Measurements from ENCODE around the gene RNF4. TPM values are rescaled to one million over a fixed set of nuclear protein-coding genes. Genes with fewer than 3 reads are reported as not detected.
"Not testable (repeated sequence)": the region's sequence is repeated elsewhere in the genome, so short reads cannot be mapped to it uniquely, and the experiment has no call there.

RNF4 gene
- polyA plus RNA-seq, 1 donor: 34.0 TPM

DNA sequence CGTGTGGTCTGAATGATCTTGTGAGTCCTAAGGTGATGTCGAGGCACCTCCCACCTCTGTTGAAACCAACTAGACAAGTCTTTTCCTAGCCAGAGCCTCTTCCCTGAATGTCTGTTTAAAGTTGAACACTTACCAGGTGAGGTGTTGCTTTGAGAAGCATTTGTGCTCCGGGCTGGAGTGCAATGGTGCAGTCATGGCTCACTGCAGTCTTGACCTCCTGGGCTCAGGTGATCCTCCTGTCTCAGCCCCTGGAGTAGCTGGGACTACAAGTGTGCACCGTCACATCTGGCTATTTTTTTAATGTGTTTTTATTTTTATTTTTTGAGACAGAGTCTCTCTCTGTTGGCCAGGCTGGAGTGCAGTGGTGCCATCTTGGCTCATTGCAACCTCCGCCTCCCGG, 18.1 kb downstream of the RNF4 start:
- no peak for DNase-seq (ENCODE audit: low read depth)

DNA sequence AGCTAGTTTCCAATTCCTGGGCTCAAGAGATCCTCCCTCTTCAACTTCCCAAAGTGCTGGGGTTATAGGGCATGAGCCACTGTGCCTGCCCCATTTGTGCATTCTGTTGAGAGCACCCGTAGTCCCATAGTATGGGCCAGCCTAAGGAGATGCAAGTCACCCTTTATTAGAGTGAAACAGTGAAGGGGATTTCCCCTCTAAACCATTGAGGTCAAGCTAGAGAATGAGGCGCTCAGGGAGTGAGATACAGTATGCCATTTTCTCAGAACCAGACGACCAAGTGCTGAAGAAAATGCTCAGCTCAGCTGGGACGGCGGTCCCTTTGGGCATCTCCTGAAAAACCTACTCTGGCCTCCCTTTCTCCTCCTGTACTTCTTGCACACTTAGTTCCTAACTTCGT, 18.7 kb downstream of the RNF4 start:
- DNase-seq (ENCODE audit: low read depth): no peak

DNA sequence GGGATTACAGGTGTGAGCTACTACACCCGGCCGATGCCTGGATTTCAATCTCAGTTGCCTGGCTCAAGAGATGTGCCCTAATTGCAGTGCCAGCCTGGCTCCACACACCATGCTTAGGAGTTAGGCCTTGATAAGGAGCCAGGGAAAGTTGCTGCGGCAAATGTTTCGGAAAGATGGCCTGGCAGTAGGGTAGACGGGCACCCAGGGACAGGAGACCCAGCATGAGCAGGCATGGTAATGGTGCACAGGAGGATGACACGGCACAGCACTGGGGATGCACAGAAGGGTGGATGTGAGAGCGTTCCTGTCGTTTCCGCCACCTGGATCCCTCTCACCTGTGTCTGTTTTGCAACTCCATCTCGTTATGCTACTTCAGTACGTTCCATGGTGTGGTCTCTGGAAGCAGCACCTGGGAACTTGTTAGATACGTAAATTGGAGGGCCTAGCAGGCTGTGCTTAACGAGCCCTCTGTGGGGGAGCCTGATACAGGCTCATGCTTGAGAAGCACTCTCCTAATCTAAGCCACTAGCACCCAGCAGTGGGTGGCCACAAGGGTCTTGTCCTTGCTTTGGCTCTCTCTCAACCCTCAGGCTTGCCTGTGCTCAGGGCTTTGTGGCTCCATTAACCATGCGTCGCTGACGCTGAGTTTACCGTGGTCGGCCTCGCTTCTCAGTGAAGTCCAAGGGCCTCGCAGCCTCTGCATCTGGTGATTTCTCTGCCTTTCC, 20.3 kb downstream of the RNF4 start:
- DNase-seq (ENCODE audit: low read depth): no peak

DNA sequence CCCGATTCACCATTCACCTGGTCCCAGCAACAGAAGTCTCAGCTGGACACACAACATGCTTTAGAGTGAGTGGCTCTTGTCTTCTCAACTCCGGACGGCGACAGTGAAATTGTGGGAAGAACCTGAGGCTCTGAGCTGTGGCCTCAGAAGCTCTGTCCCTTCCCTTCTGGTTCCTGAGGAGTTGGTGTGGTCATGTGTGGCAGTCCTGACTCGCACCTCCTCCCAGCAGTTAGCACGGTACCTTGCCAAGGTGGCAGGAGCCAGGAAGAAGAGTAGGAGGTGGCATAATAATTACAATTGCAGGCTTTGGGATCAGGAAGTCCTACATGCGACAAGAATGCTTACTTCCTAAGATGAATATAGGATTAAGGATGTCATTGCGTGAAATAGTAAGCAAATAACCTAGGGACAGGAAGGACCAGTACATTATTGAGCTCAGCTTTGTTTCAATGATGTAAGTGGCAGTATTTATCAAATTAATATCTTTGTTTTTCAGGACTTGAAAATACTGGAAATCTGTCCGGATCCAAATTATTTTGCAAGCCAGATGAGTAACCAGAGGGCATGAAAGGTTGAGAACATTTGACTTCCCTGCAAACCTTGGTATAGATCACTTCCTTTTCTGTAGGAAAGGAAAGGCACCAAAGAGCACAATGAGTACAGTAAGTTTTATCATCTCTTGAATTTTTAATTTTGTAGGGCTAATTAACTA, 21.1 kb downstream of the RNF4 start:
- no peak for DNase-seq (ENCODE audit: low read depth)

DNA sequence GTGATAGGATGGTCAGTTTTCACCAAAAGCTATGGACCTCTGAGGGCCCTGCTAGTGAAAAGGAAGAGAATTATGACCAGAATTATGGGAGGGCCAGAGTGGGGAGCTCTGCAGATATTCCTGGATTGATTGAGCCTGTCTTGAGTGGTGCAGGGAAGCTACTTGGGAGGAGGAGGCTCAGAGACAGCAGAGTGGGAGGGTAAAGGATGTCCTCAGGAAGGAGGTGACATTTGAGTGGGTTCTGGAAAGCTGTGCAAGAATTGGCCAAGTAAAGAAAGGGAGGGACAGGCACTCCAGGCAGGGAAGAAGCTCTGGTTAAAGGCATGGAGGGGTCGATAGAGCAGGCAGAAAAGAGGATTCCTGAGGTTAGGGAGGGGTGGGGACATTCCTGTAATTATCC, 24.1 kb downstream of the RNF4 start:
- no peak for DNase-seq (ENCODE audit: low read depth)

DNA sequence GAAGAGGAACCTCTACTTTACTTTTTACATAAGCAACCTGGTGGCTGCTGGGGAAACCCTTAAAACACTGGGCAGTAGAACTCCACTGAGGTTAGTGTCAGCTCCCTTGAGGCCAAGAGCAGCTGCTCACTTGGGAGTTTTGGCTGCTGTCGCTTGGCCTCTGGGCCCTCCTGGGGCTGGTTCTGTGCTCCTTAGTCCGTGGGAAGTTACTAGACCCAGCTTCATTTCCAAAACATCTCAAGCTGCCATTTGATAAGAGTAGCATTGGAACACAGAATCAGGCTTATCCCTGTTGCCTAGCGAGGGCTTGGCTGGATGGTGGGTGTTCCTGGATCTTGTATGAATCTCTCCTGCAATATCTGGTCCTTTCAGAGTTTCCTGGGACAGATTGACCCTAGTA, 26.1 kb downstream of the RNF4 start:
- DNase-seq (ENCODE audit: low read depth): no peak

DNA sequence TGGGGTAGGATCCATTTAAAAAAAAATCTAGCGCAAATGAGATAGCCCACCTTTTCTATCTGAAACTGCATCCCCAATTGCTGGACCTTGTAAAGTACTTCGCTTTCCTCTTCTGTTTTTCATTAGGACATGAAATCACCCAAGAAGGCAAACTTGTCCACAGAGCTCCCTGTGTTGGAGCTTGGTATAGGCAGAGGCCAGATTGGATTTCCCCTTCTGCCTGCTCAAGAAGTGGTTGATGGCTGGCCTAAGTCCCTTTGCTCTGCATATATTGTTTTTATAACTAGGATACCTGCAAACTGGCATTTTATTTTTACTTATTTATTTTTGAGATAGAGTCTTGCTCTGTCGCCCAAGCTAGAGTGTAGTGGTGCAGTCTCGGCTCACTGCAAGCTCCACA, 28.4 kb downstream of the RNF4 start:
- no peak for DNase-seq (ENCODE audit: low read depth)

GRCh38 chr4:2497931-2498330, 29.0 kb downstream of the RNF4 start:
- no peak for DNase-seq (ENCODE audit: low read depth)

- DNase-seq (ENCODE audit: low read depth): no peak
These were observed 31.6 kb downstream of the RNF4 start for GRCh38 chr4:2500547-2500946.

DNA sequence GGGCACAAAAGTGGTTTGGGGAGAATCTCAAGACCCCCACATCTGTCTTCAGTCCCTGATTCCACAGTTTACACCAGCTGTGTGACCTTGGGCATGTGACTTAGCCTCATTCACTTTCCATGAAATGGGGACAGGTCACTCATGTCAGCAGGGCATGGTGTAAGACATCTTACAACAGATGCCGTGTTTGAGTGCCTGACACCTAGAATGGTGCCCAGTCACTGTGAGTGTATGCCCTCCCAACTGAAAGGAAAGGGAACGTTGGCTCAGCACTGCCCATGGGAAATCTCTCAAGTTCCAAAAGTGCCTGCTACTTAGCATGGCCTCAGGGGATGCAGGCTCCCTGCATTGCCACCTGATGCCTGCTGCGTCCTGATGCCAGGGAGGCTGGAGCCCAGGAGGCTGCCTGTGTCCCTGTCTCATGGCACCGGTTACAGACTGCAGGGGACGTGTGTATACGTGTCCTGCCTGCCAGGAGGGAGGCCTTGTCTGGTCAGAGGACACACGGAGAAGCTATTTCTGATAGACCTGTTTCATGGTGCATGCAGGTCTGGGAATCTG, 32.2 kb downstream of the RNF4 start:
- DNase-seq (ENCODE audit: low read depth): no peak

- DNase-seq (ENCODE audit: low read depth): no peak
These were observed 34.9 kb downstream of the RNF4 start for GRCh38 chr4:2503809-2504208.

GRCh38 chr4:2507259-2507658, 38.4 kb downstream of the RNF4 start:
- DNase-seq (ENCODE audit: low read depth): no peak

- DNase-seq (ENCODE audit: low read depth): no peak
These were observed 38.9 kb downstream of the RNF4 start for GRCh38 chr4:2507855-2508254.

DNA sequence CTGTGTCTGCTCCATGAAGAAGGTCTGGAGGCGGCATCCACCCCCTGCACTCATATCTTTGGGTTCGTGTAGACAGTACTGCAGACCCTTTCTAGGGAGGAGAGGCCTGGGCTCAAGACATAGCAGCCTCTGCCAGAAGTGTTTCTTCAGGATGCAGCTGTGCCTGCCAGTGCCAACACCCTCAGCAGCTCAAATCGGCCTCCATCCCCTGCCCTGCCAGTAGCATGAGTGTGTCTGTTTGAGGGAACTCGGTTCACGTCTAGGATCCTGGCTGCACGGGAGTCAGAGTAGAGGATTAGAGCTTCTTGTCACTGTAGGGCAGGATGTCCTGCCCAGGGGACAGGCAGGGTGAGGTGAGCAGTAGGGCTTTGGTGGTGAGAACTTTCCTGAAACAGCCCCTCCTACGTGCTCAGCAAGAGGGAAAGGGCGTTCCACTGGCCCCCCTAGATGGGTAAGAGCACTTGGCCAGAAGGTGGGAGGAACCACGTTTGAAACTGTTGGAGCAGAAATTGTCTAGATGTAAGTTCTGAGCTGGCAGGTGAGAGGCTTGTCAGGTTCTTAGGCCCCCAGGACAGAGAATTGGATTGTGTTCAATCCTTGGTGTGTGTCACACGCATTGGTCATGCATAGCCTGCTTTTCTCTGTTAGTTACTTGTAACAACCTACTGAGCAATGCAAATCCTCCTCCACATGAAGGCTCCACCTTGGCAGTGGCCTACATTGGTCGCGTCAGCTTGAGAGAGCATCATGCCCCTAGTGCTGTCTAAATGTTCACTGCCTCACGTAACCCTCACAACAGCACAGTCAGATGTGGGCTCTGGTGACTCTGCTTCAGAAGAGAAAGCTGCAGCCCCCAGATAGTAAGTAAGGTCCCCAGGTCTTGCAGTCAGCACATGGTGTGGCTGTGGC, 41.7 kb downstream of the RNF4 start:
- DNase-seq (ENCODE audit: low read depth): no peak

DNA sequence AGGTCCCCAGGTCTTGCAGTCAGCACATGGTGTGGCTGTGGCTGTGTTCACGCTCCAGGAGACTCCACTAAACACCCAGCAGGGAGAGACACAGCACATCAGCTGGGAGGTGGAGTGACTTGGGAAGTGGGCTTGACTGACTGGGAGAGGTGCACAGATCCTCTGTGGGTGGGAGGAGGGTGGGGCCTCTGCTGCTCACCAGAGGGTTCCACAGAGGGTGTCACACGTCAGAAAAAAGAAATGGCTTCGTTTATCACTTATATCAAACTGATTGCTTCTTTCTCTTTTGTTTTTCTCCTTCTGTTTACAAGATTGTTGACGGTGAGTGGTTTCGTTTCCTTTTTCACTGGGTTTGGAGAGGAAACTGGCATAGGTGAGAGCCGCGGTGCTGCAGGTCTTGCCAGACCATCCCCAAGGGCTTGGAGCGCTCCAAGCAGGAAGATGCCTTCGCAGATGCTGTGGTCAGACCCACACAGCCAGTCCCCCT, 42.8 kb downstream of the RNF4 start:
- DNase-seq (ENCODE audit: low read depth): no peak

GRCh38 chr4:2512396-2513135, 43.7 kb downstream of the RNF4 start:
- no peak for DNase-seq (ENCODE audit: low read depth)

DNA sequence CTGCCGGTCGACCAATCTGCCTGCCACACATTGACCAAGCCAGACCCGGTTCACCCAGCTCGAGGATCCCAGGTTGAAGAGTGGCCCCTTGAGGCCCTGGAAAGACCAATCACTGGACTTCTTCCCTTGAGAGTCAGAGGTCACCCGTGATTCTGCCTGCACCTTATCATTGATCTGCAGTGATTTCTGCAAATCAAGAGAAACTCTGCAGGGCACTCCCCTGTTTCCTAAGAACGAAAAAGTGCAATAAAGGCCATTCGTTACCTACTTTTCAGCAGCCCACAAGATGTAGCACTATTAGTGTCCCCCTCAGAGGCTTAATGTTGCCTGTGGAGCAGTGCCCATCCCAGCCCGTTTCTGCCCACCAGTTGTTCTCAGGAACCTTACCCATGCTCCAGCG, 45.3 kb downstream of the RNF4 start:
- DNase-seq (ENCODE audit: low read depth): not testable (repeated sequence)

- not testable (repeated sequence) for DNase-seq (ENCODE audit: low read depth)
These were observed 46.0 kb downstream of the RNF4 start for GRCh38 chr4:2514944-2515343.

DNA sequence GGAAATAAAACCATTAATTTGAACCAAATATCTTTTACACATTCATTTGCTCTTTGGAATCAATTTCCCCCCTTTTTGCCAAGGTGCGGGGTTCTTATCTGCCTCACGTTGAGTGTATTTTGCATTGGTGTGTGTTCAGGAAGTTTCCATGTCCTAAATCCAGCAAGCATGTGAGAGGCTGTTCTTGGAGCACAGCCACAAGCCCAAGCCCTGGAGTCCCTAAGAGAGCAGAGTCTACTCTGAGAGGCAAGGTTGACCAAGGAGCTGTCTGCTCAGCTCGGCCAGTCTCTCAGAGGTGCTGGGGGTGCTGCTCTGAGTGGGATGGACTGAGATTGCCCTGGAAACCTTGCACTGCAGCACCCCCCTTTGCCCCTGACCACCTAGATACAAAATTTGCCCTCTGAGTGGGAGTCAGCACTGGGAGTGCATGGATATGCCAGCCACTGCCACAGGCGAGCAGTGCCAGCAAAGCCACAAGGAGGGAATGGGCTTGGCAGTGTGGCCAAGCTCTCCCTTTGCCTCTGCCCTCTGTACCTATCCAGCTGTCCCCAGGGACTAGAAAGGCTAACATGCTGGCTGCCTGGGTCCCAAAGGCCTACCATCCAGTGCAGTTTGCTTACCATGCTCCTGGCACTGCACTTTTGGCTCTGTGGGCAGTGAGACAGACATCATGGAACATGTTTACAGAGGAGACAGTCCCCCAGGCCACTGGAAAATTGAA, 47.1 kb downstream of the RNF4 start:
- no peak for DNase-seq (ENCODE audit: low read depth)

- no peak for DNase-seq (ENCODE audit: low read depth)
These were observed 47.7 kb downstream of the RNF4 start for GRCh38 chr4:2516635-2517034.

DNA sequence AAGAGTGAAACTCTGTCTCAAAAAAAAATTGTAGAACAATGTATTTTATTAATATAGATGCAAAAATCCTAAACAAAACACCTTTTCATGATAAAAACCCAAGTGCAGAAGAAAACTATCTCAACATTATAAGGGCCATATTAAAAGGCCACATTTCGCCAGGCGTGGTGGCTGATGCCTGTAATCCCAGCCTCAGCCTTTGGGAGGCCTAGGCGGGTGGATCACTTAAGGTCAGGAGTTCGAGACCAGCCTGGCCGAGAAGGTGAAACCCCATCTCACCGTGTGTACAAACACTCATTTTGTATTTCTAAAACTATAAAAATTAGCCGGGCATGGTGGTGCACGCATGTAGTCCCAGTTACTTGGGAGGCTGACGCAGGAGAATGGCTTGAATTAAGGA, 57.7 kb downstream of the RNF4 start:
- DNase-seq (ENCODE audit: low read depth): no peak
